HUDEP-2 (cell line): ENCODE measurements around the gene ST6GALNAC6.
"Not testable (repeated sequence)": the region's sequence is repeated elsewhere in the genome, so short reads cannot be mapped to it uniquely, and the experiment has no call there.

Experiments
- DNase-seq, 76 experiments: peaks; one replicate each; lab custom pipeline; 2025; ENCODE audit not compliant: unreplicated experiment in 76 of 76; lab: John Stamatoyannopoulos, UW

Gene ST6GALNAC6

GRCh38 chr9:127897193-127897692 lies 2.2 kb downstream of the ST6GALNAC6 start:
- DNase-seq: peak in 68 of 76 experiments; percentile 25 to 89 (median 70)

- DNase-seq: no peak
These were observed 2.8 kb downstream of the ST6GALNAC6 start for GRCh38 chr9:127896395-127897192.

DNA sequence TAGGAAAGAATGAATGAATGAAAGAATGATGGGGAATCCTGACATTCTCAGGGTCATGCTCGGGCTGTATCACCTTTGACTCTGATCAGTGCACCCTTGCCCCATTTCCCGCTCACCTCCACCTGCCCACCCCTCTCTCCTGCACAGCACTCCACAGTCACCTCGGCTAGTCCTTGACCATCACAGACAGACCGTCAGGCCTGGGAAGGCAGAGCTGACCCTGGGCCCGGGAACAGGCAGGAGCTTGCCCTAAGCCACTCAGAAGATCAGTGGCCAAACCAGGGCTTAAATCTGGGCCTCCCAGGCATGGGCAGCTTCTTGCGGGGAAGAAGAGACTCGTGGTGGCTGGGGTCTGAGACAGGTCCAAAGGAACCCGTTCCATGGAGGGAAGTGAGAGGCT lies 3.6 kb downstream of the ST6GALNAC6 start:
- no peak for DNase-seq

- no peak for DNase-seq
These were observed 6.0 kb downstream of the ST6GALNAC6 start for GRCh38 chr9:127893392-127893791.

- no peak for DNase-seq
These were observed 6.6 kb downstream of the ST6GALNAC6 start for GRCh38 chr9:127892831-127893230.

GRCh38 chr9:127890053-127890452 lies 9.3 kb downstream of the ST6GALNAC6 start:
- no peak for DNase-seq

DNA sequence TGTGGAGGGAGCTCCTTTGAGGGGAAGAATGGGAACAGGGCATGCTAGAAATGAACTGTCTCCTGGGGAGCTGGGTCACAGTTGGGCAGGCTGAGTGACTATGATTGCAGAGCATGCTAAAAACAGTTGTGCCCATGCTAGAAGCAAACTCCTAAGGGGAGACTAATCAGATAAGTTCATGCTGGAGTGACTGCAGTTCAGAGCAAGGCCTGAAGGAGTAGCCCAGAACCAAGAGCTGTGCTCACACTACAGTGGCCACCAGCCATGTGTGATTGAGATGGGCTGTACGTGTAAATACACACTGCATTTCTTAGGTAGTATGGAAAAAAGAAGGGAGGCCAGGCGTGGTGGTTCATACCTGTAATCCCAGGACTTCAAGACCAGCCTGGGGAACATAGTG lies 11.6 kb downstream of the ST6GALNAC6 start:
- peak in 54 of 76 experiments; percentile 14 to 74 (median 38) for DNase-seq

DNA sequence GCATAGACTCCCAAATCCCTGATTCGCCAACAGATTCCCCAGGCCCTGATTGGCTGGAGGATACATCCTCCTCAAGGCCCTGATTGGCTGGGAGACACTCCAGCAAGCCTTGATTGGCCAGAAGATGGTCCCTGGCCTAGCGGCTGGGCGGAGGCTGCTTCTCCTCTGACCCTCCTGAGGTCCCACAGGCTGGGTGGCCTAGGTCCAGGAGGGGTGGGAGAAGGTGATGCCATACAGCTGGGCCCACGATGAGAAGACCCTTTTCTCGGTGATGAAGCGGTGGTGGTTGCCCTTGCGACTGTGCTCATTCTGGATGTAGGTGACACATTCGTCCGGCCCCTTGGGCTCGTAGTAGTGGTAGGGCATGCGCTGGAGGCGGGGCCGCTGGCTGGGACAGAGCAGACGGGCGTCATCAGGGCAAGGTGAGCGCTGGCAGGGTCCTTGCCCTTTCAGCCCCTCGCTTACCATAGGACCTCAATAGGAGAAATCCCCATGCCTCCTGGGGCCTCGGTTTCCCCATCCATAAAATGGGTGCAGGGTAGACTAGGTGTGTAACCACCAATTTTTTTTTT lies 12.9 kb downstream of the ST6GALNAC6 start:
- no peak for DNase-seq

- no peak for DNase-seq
These were observed 13.7 kb downstream of the ST6GALNAC6 start for GRCh38 chr9:127885508-127886281.

DNA sequence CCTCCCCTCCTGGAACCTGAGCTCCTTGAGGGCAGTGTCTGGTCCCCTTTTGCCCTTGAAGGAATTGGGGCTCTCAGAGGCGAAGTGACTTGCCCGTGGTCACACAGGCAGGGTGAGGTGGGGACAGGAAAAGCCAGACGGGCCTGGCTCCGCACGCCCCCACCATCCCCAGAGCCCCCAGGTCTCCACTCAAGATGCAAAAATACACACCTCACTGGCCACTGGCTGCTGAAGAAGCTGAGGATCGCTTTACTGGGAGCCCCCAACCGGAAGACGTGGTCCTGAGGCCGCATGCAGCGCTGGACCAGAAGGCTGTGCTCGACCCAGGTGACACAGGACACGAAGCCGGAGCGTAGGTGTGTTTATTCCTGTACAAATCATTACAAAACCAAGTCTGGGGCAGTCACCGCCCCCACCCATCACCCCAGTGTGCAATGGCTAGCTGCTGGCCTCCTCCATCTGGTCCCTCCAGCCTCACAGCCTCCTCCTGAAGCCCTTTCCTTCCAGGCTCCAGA lies 14.4 kb downstream of the ST6GALNAC6 start:
- no peak for DNase-seq

- peak in 75 of 76 experiments; percentile 43 to 98 (median 88) for DNase-seq
These were observed 14.9 kb downstream of the ST6GALNAC6 start for GRCh38 chr9:127884427-127884911.

GRCh38 chr9:127883959-127884358 lies 15.4 kb downstream of the ST6GALNAC6 start:
- no peak for DNase-seq

DNA sequence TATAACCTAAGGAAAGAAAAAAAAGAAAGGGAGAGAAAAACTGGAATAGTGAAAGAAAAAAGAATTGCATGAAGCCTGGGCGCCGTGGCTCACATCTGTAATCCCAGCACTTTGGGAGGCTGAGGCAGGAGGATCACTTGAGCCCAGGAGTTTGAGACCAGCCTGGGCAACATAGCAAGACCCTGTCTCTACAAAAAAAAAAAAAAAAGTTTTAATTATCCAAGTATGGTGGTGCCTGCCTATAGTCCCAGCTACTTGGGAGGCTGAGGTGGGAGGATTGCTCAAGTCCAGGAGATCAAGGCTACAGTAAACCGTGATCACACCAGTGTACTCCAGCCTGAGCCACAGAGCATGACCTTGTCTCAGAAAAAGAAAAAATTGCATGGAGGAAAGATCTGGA lies 17.7 kb downstream of the ST6GALNAC6 start:
- not testable (repeated sequence) for DNase-seq

- no peak for DNase-seq
These were observed 19.3 kb downstream of the ST6GALNAC6 start for GRCh38 chr9:127880143-127880542.

DNA sequence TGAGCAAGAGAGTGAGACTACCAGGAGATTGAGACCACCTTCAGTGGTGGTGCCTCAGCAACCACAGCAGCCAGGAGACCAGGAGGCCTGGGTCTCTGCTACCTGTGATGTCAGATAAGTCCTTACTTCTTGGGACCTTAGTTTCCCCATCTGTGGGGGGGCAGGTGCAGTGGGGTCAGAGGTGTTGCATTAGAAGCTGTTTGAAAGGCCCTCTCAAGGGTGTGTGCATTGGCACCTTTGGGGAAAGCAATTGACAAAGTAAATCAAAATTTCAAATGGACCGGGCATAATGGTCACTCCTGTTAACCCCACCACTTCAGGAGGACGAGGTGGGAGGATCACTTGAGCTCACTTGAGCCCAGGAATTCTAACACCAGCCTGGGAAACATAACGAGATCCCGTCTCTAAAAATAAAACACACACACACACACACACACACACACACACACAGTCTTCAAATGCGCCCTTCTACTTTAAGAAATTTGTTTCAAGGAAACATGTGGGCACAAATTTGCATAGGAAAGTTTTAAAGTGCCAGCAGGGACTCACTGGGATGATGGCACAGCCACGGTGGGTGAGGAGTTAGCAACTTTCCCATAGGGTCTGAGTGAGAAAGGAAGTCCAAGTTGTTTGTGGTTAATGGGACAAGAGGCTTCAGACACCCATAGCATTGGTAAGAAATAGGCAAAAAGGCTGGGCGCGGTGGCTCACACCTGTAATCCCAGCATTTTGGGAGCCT lies 20.6 kb downstream of the ST6GALNAC6 start:
- DNase-seq: no peak

DNA sequence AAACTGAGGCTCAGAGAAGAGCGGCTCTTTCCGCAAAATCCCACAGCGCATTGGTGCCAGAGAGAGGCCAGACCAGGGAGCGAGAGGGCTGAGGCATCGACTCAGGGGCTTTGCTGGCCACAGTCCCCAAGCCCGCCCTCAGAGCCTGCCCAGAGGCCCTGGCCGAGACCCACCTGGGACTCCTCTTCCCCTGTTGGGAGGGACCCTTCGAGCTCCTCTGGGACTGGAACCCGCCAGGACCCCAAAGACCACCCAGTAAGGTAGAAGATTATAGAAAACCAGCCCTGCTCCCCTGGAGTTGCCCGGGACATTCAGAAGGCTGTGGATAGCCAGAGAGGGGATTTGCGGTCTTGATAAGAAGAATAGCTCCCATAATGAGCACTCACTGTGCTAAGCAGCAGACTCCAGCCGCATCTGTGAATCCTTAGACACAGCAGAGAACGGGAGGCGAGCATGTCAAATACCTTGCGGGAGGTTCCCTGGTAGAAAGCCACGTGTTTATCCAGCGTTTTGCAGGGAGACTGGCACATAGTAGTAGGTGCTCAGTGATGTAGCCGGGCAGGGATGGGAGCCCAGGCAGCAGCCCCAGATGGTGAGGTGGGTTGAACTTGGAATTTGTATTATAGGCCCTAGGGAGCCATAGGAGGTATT lies 21.3 kb downstream of the ST6GALNAC6 start:
- no peak for DNase-seq

DNA sequence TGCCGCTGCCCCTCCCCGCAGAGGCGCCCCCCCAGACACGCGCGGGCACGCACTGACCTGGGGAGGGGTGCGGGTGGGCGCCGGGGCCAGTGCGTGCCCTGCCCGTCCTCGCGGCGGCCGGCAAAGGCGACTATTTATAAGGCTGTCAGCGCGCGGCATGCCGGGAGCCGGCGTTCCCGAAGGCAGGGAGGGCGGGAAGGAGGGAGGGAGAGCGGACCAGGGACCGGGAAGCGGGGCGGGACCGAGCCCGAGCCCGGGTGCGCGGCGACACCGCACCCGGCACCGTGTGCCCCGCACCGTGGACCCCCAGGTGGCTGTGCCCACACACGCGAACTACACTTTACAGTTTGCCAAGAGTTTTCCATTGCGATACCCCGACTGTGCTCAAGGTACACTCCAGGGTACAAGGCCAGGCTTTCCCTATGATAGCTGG lies 21.8 kb downstream of the ST6GALNAC6 start, which contains the start of gene AK1:
TSS of gene AK1 (minus strand) at position 110 of the 433 bp plus-strand sequence. CDS start 3,058 bp downstream, outside the sequence.
- DNase-seq: peak in 1 of 76 experiments; percentile 18

GRCh38 chr9:127876764-127877562 lies 22.4 kb downstream of the ST6GALNAC6 start:
- no peak for DNase-seq
